ENCODE results near the gene BAHCC1.

BAHCC1 gene

DNA sequence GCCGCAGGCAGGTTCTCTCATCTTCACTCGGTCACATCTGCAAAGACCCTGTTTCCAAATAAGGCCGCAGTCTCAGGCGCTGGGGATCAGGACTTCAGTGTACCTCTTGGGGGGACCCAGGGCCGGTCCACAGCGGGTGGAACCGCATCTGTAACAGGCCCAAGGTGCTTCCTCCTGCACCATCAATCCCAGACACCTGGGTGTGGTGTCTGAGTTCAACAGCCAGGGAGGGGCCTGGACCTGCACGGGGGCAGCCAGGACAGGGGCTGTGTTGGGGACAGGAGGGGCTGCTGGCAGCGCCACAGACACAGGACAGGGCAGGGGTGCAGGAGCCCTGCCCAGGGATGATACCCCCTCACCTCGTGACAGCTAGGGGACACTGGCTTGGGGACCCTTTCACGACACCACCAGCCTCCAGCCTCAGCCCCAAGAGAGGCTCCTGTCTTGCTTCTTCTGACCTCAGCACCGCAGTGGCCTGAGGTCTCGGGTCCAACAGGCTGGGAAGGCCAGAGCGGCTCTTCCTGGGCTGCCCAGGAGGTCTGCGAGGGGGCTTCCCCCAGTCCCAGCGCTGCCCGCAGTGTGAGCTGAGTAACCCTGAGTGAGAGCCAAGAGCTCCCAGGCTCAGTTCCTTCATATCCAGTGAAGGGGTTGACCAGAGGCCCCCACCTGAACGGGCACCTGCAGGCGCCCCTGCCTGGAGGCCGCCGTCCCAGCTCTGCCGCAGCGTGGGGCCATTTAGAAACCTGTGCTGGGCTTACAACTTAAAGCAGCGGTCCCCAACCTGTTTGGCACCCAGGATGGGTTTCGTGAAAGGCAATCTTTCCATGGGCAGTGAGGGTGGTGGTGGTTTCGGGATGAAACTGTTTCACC lies 30.7 kb upstream of the BAHCC1 start:
- Histone ChIP-seq H3K27ac (no peak overlapping the region), H3K4me3 (peak overlapping the region; percentile 60)
- no peak for DNase-seq (ENCODE audit: low spot score)
- TF ChIP-seq, protein P1, sequence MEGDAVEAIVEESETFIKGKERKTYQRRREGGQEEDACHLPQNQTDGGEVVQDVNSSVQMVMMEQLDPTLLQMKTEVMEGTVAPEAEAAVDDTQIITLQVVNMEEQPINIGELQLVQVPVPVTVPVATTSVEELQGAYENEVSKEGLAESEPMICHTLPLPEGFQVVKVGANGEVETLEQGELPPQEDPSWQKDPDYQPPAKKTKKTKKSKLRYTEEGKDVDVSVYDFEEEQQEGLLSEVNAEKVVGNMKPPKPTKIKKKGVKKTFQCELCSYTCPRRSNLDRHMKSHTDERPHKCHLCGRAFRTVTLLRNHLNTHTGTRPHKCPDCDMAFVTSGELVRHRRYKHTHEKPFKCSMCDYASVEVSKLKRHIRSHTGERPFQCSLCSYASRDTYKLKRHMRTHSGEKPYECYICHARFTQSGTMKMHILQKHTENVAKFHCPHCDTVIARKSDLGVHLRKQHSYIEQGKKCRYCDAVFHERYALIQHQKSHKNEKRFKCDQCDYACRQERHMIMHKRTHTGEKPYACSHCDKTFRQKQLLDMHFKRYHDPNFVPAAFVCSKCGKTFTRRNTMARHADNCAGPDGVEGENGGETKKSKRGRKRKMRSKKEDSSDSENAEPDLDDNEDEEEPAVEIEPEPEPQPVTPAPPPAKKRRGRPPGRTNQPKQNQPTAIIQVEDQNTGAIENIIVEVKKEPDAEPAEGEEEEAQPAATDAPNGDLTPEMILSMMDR (IDR thresholded peaks at IDR 0.05): no peak

DNA sequence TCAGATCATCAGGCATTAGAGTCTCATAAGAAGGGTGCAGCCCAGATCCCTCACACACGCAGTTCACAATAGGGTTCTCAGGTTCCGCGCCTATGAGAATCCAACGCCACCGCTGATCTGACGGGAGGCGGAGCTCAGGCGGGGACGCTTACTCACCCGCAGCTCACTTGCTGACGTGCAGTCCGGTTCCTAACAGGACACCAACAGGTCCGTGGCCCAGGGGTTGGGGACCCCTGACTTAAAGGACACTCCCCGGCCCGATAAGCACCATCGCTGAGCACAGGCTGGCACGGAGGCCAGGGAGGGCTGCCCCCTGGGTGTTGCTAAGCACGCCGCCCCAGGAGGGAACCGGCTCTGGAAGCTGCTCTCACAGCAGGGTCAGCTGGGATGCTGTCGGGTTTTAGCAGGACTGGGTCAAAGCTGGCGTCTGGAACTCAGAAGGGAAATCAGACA lies 30.1 kb upstream of the BAHCC1 start:
- peak; percentile 77 for DNase-seq (ENCODE audit: low spot score)
- Histone ChIP-seq H3K4me3 (peak overlapping the region; percentile 60), H3K27ac (peak overlapping the region in 1 of 2 donors; percentile 20)

DNA sequence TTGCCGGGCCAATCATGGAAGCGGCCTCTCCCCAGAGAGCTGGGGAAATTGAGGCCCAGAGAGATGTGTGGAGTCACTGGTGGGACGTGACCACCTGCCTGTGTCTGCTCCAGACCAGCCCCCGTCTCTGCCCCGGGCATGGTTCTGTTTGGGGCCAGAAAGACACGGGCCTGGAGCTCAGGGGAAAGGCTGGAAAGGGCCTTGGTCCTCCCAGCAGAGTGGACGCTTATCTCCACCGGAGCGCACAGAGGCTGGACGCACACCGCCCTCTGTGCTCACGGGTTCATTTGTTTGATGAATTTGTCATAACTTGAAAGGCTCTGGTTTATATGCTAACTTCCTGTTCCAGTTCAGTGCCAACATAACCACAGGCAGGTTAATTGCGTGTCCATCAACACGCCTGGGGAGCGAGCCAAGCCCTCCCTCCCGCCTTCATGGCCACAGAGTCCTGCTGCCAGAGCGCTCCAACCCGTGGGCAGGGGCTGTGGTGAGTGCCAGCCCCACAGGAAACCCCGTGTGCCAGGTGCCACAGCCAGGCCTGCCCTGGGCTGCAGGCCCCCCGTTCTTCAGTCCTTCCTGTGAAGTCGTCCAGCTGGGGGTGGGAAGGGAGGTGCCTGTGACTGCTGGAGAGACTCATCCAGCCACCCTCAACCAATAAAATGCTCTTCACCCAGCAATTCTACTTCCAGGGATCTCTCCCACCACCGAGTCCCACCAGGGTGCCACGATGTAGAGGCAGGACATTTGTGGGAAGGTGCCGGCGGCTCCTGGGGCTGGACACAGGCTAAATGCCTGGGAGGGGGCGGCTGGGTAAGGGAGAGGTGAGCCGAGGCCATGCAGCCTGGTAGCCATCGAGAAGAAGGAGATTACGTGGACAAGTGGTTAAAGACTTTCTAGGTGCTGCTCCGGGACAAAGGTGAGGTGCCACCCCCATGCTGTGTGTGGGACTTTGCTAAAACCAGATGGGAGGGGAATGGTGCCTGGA lies 29.4 kb upstream of the BAHCC1 start:
- no peak for DNase-seq (ENCODE audit: low spot score)
- peak overlapping the region; percentile 60 for H3K4me3 ChIP-seq
- TF ChIP-seq, protein P1 (IDR thresholded peaks at IDR 0.05): no peak
- H3K27ac ChIP-seq: peak overlapping the region in 1 of 2 donors; percentile 20

More for the DNA sequence above, 30.1 kb upstream of the BAHCC1 start:
- TF ChIP-seq, protein P1 (IDR thresholded peaks at IDR 0.05): no peak

DNA sequence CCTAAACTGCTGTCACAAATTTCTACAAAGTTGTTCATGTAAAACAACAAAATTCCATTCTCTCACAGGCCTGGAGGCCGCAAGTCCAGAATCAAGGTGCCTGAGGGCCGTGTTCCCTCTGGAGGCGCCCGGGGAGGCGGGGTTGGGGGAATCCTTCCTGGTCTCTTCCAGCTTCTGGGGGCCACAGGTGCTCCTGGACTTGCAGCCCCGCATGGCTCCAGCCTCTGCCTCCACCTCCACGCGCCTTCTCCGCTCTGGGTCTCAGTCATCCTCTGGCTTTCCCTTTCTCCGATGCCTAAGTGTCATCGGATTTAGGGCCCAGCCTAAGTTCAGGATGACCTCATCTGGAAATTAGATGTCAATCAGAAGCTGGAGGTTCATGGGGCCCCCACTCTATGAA lies 28.6 kb upstream of the BAHCC1 start:
- H3K4me3 ChIP-seq: no peak overlapping the region
- H3K27ac ChIP-seq: no peak overlapping the region
- no peak for DNase-seq (ENCODE audit: low spot score)
- TF ChIP-seq, protein P1 (IDR thresholded peaks at IDR 0.05): no peak

DNA sequence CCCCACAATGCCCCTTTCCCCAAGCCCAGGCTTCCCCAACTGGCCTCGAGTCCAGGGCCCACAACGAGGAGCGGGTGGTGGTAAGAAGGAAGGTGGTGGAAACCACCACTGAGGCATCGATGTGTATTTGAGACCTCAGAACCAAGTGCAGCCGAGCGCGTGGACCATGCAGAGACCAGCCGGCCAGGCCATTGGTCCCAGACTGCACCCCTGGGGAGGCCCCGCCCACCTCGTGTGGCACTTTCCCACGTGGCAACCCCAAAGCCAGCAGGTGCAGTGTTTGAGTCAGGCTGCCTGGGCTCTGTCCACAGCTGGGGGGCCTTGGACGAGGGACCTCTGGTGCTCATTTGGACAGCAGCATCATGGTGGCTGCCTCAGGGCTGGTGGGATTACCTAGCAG lies 28.1 kb upstream of the BAHCC1 start:
- DNase-seq (ENCODE audit: low spot score): no peak
- Histone ChIP-seq H3K4me3 (no peak overlapping the region), H3K27ac (no peak overlapping the region)
- TF ChIP-seq, protein P1 (IDR thresholded peaks at IDR 0.05): no peak

DNA sequence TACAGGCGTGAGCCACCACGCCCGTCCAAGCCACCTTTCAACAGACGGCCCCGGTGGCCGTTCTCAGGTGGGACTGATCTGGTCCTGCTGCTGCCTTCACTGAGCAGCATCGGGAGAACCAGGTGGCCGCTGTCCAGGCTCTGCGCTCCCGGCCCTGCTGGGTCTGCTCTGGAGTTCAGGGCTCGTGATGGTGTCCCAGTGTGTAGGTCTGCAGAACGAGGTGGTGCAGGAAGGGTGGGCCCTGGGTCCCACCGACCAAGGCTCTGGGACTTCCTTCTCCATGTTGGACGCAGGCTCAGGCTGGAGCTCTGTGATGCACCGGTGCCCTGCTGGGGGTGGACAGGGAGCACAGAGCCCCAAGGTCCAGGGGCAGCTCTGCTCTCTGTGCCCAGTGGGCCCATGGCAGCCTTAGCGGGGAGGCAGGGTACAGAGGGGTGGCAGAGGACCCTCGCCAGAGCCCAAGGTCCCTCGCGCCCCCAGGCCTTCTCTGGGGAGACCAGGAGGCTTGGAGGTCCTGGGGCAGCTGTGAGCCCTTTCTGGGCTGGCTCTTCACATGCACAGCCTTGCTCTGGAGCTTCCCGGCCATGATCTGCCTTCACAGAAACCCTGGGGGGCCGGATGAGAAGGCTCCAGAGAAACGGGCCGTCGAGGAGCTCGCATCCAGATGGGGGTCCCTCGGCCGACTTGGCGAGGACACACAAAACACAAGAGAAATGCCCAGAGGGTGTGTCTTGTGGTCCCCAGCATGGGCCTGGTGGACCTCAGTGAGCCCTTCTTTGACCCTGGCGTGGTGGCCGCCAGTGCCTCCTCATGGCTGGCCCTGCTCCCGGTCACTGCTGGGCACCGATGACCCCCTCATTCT lies 26.9 kb upstream of the BAHCC1 start:
- TF ChIP-seq, protein P1 (IDR thresholded peaks at IDR 0.05): no peak
- no peak overlapping the region for H3K4me3 ChIP-seq
- no peak for DNase-seq (ENCODE audit: low spot score)
- H3K27ac ChIP-seq: no peak overlapping the region
